K562 (cell line): ENCODE data around the gene EXOSC1. TPM values are rescaled to one million over a fixed set of nuclear protein-coding genes. Genes with fewer than 3 reads are reported as not detected.
A peak's percentile ranks its signal among the peaks of the same experiment; 100 is the strongest.

Source experiments
- polyA plus RNA-seq, 8 experiments: library from polyadenylated mRNA; depleted of rRNA in 4 of 8; stranded (reverse) in 5 of 8; unstranded in 3 of 8; fragments of >200 nt; fragmentation: Nextera tagmentation in 2 of 8; fragmentation: Illumina TruSeq in 1 of 8; extraction: Ambion mirVana in 2 of 8; extraction: Trizol in 1 of 8; gene quantifications; 2 replicates each; pipeline versions ENCODE4 v1.2.1 to v1.2.3, GENCODE V29; 2011 to 2014; ENCODE audit warnings: inconsistent platforms in 1 of 8, missing spikeins in 1 of 8
- total RNA-seq, 7 experiments: library from RNA; depleted of rRNA in 6 of 7; stranded (reverse); fragments of >200 nt in 6 of 7; fragmentation: Illumina TruSeq in 2 of 7; extraction: Trizol in 2 of 7; gene quantifications; 2 replicates each; pipeline versions ENCODE4 v1.2.1 to v1.2.3, GENCODE V29; 2011 to 2021; ENCODE audit warnings: low replicate concordance in 1 of 7
- TF ChIP-seq, protein P1 (sequence below): fragments of 250-450 bp; sonication (Bioruptor Pico); IDR thresholded peaks from 2 replicates; pipeline ENCODE4 v1.9.0; 2021; ENCODE audit warnings: mild to moderate bottlenecking
- TF ChIP-seq, protein P2 (sequence below), 2 experiments: fragments of 450-650 bp; IDR thresholded peaks; 2 replicates each; pipeline ENCODE4 v1.6.1; 2016; ENCODE audit warnings: mild to moderate bottlenecking in 2 of 2, borderline replicate concordance in 1 of 2, low read depth in 1 of 2, moderate library complexity in 1 of 2
- TF ChIP-seq, protein P3 (sequence below): fragments of 250-450 bp; sonication (Bioruptor Pico); IDR thresholded peaks from 2 replicates; pipeline ENCODE4 v1.8.0; 2021; ENCODE audit warnings: borderline replicate concordance, mild to moderate bottlenecking, moderate library complexity; ENCODE audit not compliant: poor library complexity, severe bottlenecking

EXOSC1 gene
- total and polyA plus RNA-seq, 9 of the 15 experiments (the other 6 are each of a cell fraction or from before 2014, with no cell fraction given), result 44.3 to 117 (median 67.0) TPM

DNA sequence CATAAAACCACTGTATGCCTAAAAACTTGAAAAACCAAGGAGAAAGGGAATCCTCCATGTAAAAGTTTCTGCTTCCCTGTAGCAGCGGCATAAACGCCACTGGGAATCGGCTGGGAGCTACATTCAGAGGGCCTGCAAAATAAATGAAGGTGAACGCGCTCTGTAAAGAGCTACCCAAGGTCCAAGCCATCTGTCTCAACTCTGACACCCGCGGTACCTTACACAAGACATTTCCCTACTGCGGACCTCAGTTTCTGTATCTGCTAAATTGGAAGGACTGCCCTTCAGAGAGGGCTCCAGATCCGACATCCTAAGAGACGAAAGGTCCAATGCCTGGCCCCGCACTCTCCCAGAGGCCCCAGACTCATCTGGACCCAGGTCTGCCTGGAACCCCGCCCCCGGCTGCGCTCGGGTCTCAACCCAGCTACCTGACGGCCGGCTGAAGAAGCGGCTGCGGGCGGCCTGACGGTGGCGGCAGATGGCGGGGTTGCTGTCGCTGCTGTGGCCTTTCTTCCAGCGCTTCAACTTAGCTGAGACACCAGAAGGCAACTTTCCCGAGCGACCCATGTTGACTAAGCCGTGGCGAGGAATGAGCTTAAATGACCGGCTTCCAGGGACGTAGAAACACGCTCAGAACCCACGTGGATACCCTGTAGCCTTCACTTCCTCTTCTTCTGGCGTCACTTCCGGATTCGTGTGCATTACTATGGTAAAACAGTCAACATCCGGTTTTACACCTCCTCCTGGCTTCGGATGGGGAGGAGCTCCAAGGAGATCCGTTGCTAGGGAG, 44.9 kb downstream of the EXOSC1 start, which contains the start of gene RRP12 (continued):
- TF ChIP-seq, protein P1, sequence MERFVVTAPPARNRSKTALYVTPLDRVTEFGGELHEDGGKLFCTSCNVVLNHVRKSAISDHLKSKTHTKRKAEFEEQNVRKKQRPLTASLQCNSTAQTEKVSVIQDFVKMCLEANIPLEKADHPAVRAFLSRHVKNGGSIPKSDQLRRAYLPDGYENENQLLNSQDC (CRISPR knock-in tag), result no peak
- TF ChIP-seq, protein P2, sequence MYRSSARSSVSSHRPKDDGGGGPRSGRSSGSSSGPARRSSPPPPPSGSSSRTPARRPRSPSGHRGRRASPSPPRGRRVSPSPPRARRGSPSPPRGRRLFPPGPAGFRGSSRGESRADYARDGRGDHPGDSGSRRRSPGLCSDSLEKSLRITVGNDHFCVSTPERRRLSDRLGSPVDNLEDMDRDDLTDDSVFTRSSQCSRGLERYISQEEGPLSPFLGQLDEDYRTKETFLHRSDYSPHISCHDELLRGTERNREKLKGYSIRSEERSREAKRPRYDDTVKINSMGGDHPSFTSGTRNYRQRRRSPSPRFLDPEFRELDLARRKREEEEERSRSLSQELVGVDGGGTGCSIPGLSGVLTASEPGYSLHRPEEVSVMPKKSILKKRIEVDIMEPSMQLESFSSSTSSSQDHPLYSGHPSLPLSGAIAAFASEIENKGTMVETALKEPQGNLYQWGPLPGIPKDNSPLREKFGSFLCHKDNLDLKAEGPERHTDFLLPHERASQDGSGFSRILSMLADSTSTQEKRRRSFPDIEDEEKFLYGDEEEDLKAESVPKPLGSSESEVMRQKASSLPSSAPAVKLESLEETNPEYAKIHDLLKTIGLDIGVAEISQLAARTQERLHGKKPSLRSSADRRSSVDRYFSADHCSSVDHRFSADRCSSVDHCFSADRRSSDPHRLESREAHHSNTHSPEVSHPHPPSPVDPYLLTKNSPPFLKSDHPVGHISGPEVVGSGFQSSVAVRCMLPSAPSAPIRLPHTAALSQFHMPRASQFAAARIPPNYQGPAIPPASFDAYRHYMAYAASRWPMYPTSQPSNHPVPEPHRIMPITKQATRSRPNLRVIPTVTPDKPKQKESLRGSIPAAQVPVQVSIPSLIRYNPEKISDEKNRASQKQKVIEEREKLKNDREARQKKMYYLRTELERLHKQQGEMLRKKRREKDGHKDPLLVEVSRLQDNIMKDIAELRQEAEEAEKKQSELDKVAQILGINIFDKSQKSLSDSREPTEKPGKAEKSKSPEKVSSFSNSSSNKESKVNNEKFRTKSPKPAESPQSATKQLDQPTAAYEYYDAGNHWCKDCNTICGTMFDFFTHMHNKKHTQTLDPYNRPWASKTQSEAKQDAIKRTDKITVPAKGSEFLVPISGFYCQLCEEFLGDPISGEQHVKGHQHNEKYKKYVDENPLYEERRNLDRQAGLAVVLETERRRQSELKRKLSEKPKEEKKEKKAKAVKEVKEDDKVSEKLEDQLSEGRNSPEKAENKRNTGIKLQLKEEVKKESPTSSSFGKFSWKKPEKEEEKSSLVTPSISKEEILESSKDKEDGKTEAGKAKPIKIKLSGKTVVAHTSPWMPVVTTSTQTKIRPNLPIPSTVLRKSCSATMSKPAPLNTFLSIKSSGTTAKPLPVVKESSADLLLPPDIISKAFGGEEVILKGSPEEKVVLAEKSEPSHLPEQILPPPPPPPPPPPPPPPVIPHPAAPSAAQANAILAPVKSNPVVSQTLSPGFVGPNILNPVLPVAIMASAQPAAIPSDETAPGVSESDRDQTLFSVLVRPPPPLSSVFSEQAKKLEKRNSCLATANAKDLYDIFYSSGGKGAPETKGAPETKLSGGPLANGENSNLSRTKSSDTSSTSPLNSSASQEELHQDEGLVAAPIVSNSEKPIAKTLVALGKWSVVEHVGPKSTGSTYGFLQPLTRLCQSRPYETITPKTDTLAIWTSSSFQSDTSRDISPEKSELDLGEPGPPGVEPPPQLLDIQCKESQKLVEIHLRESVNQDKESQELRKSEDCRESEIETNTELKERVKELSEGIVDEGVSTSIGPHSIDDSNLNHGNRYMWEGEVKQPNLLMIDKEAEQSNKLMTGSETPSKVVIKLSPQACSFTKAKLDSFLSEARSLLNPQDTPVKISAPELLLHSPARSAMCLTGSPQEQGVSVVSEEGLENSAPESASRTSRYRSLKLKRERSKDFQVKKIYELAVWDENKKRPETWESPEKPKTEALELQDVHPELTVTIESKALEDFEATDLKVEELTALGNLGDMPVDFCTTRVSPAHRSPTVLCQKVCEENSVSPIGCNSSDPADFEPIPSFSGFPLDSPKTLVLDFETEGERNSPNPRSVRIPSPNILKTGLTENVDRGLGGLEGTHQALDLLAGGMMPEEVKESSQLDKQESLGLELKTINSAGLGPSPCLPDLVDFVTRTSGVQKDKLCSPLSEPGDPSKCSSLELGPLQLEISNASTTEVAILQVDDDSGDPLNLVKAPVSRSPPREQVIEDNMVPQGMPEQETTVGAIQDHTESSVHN (IDR thresholded peaks at IDR 0.05; ENCODE audit: borderline replicate concordance in 1 of 2, low read depth in 1 of 2), result no peak
- TF ChIP-seq, protein P3, sequence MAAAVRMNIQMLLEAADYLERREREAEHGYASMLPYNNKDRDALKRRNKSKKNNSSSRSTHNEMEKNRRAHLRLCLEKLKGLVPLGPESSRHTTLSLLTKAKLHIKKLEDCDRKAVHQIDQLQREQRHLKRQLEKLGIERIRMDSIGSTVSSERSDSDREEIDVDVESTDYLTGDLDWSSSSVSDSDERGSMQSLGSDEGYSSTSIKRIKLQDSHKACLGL (CRISPR knock-in tag), result peak; percentile 96
